ENCODE data around the gene GPHN. TPM values are rescaled to one million over a fixed set of nuclear protein-coding genes. Genes with fewer than 3 reads are reported as not detected.

The GPHN gene
- polyA plus RNA-seq, 1 donor (not counting 4 experiments of a cell fraction or from before 2014, with no cell fraction given), result 17.6 TPM

- Histone ChIP-seq H3K9me3 (ENCODE audit: control insufficient read depth, low read depth, low read length) (no peaks in the 10 kb centered on the region), H3K27me3 (ENCODE audit: control insufficient read depth, extremely low read depth, insufficient read depth, low read length) (no peaks in the 10 kb centered on the region), H3K36me3 (ENCODE audit: control insufficient read depth in 2 of 2, extremely low read depth in 1 of 2, insufficient read depth in 2 of 2, low read length in 2 of 2) (no peaks in the 10 kb centered on the region), H3K4me3 (ENCODE audit: control insufficient read depth in 2 of 3, extremely low read depth in 1 of 3, insufficient read depth in 2 of 3, low read depth in 1 of 3, low read length in 3 of 3) (no peak overlapping the region), H4K20me1 (ENCODE audit: control insufficient read depth, extremely low read depth, insufficient read depth, low read length) (no peaks in the 10 kb centered on the region), H3K9me1 (ENCODE audit: control insufficient read depth, extremely low read depth, insufficient read depth, low read length) (no peaks in the 10 kb centered on the region), H3K27ac (ENCODE audit: control insufficient read depth, insufficient read depth, low read length) (no peak overlapping the region), H3K4me2 (ENCODE audit: control insufficient read depth, extremely low read depth, insufficient read depth, low read depth, low read length) (no peak overlapping the region), H3K9ac (ENCODE audit: control insufficient read depth, extremely low read depth, insufficient read depth, low read length) (no peak overlapping the region), H2AFZ (ENCODE audit: control insufficient read depth, low read length) (no peak overlapping the region), H3K4me1 (ENCODE audit: control insufficient read depth, extremely low read depth, insufficient read depth, low read length) (no peaks in the 10 kb centered on the region), H3K79me2 (ENCODE audit: control insufficient read depth, insufficient read depth, low read length) (no peaks in the 10 kb centered on the region)
- DNase-seq (ENCODE audit: low read depth, low spot score) (no peak), FAIRE-seq (no peak)
- TF ChIP-seq EZH2 (IDR thresholded peaks at IDR 0.05; ENCODE audit: low read length), result no peak
- TF ChIP-seq CTCF (optimal IDR thresholded peaks at IDR 0.05 in 1 of 3, IDR thresholded peaks at IDR 0.05 in 1 of 3, conservative IDR thresholded peaks at IDR 0.05 in 1 of 3; ENCODE audit: extremely low read depth in 1 of 3, insufficient read depth in 2 of 3, low read length in 3 of 3), result no peak
- dilution Hi-C loops (cut with MboI; ENCODE audit: extremely low pct_ligation_motif_present, low sequenced_read_pairs), result no loop called here
Measured at GRCh38 chr14:67031920-67032774, 524.2 kb downstream of the GPHN start.

- H3K27me3 ChIP-seq (ENCODE audit: control insufficient read depth, extremely low read depth, insufficient read depth, low read length), result no peaks in the 10 kb centered on the region
- no peaks in the 10 kb centered on the region for H4K20me1 ChIP-seq (ENCODE audit: control insufficient read depth, extremely low read depth, insufficient read depth, low read length)
- FAIRE-seq, result no peak
- dilution Hi-C loops (cut with MboI; ENCODE audit: extremely low pct_ligation_motif_present, low sequenced_read_pairs), result no loop called here
- H2AFZ ChIP-seq (ENCODE audit: control insufficient read depth, low read length), result no peak overlapping the region
- no peak overlapping the region for H3K9ac ChIP-seq (ENCODE audit: control insufficient read depth, extremely low read depth, insufficient read depth, low read length)
- H3K4me3 ChIP-seq (ENCODE audit: control insufficient read depth in 2 of 3, extremely low read depth in 1 of 3, insufficient read depth in 2 of 3, low read depth in 1 of 3, low read length in 3 of 3), result no peak overlapping the region
- H3K9me1 ChIP-seq (ENCODE audit: control insufficient read depth, extremely low read depth, insufficient read depth, low read length), result no peaks in the 10 kb centered on the region
- no peaks in the 10 kb centered on the region for H3K9me3 ChIP-seq (ENCODE audit: control insufficient read depth, low read depth, low read length)
- H3K79me2 ChIP-seq (ENCODE audit: control insufficient read depth, insufficient read depth, low read length), result no peaks in the 10 kb centered on the region
- no peak for DNase-seq (ENCODE audit: low read depth, low spot score)
- H3K4me2 ChIP-seq (ENCODE audit: control insufficient read depth, extremely low read depth, insufficient read depth, low read depth, low read length), result no peak overlapping the region
- no peaks in the 10 kb centered on the region for H3K4me1 ChIP-seq (ENCODE audit: control insufficient read depth, extremely low read depth, insufficient read depth, low read length)
- TF ChIP-seq CTCF (optimal IDR thresholded peaks at IDR 0.05 in 1 of 3, IDR thresholded peaks at IDR 0.05 in 1 of 3, conservative IDR thresholded peaks at IDR 0.05 in 1 of 3; ENCODE audit: extremely low read depth in 1 of 3, insufficient read depth in 2 of 3, low read length in 3 of 3) (no peak), EZH2 (IDR thresholded peaks at IDR 0.05; ENCODE audit: low read length) (no peak)
- no peak overlapping the region for H3K27ac ChIP-seq (ENCODE audit: control insufficient read depth, insufficient read depth, low read length)
- no peaks in the 10 kb centered on the region for H3K36me3 ChIP-seq (ENCODE audit: control insufficient read depth in 2 of 2, extremely low read depth in 1 of 2, insufficient read depth in 2 of 2, low read length in 2 of 2)
Measured at GRCh38 chr14:67045440-67045839, 537.5 kb downstream of the GPHN start.
